ENCODE data around the gene ADAM10. TPM values are rescaled to one million over a fixed set of nuclear protein-coding genes. Genes with fewer than 3 reads are reported as not detected.

Gene ADAM10
- total RNA-seq, 1 donor from 2014 or later = 125 TPM

DNA sequence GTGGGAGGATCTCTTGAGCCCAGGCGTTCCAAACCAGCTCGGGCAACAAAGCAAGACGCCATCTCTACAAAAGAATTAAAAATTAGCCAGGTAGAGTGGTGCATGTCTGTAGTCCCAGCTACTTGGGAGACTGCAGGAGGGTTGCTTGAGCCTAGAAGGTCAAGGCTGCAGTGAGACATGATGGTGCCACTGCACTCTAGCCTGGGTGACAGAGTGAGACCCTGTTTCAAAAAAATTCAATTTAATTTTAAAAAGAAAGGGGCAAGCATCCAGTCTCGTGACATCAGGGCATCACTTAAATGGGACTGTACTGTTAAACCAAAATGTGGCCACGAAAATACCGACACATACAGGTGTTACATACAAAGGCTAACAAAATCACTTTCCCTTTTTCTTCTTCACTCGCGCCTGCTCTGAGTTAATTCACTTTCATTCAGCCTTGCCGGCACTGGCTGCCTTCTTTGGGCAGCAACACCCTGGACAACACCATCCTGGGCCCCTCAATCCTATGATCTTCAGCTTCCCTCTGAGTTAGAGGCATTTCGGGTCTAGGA, 196.1 kb downstream of the ADAM10 start:
- Histone ChIP-seq H3K36me3 (ENCODE audit: control insufficient read depth, insufficient read depth, low read length) (no peaks in the 10 kb centered on the region), H3K27me3 (ENCODE audit: control insufficient read depth, insufficient read depth, low read length) (no peaks in the 10 kb centered on the region), H3K4me3 (ENCODE audit: low read depth, low read length) (no peak overlapping the region)
- no peak for DNase-seq (ENCODE audit: low read depth)
- TF ChIP-seq, protein P1, sequence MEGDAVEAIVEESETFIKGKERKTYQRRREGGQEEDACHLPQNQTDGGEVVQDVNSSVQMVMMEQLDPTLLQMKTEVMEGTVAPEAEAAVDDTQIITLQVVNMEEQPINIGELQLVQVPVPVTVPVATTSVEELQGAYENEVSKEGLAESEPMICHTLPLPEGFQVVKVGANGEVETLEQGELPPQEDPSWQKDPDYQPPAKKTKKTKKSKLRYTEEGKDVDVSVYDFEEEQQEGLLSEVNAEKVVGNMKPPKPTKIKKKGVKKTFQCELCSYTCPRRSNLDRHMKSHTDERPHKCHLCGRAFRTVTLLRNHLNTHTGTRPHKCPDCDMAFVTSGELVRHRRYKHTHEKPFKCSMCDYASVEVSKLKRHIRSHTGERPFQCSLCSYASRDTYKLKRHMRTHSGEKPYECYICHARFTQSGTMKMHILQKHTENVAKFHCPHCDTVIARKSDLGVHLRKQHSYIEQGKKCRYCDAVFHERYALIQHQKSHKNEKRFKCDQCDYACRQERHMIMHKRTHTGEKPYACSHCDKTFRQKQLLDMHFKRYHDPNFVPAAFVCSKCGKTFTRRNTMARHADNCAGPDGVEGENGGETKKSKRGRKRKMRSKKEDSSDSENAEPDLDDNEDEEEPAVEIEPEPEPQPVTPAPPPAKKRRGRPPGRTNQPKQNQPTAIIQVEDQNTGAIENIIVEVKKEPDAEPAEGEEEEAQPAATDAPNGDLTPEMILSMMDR (IDR thresholded peaks at IDR 0.05; ENCODE audit: insufficient read depth, low read length, poor library complexity, severe bottlenecking) = no peak

DNA sequence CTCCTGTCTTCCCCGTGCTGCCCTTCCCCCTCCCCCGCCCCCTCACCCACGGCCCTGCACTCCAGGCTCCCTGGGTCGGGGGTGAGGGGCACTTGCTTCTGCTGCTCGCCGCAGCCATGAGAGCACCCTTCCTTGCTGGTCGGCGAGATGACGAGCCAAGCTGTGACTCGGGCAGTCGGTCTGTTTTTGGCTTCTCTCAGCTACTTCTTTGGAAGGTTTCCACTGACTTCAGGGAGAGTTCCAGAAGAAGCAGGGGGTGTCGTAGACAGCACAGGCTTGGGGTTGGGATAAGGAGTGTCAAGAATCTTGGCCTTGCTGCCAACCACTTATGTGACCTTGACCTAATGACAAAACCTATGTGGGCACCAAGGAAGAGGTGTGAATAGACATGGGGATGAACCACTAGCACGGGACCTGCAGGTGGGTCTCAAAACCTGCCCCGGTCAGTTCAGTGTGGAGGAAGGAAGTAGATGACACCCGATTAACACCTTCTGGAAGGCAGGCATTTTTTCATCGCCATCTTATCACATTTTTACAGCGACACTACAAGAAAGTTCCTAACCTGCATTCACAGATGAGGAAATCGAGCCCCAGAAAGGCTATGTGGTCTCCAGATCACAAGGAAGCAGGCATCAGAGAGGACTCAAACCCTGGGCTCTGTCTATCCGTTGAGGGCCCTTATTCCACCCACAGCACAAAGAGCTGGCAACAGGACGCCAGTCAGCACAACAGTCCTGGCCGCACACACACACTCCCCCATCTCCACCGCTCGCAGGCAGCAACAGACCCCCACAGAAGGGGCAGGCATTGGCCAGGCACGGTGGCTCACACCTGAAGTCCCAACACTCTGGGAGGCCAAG, 196.8 kb downstream of the ADAM10 start:
- DNase-seq (ENCODE audit: low read depth) = no peak
- TF ChIP-seq, protein P1 (IDR thresholded peaks at IDR 0.05; ENCODE audit: insufficient read depth, low read length, poor library complexity, severe bottlenecking) = no peak
- Histone ChIP-seq H3K27me3 (ENCODE audit: control insufficient read depth, insufficient read depth, low read length) (no peaks in the 10 kb centered on the region), H3K4me3 (ENCODE audit: low read depth, low read length) (no peak overlapping the region), H3K36me3 (ENCODE audit: control insufficient read depth, insufficient read depth, low read length) (no peaks in the 10 kb centered on the region)

DNA sequence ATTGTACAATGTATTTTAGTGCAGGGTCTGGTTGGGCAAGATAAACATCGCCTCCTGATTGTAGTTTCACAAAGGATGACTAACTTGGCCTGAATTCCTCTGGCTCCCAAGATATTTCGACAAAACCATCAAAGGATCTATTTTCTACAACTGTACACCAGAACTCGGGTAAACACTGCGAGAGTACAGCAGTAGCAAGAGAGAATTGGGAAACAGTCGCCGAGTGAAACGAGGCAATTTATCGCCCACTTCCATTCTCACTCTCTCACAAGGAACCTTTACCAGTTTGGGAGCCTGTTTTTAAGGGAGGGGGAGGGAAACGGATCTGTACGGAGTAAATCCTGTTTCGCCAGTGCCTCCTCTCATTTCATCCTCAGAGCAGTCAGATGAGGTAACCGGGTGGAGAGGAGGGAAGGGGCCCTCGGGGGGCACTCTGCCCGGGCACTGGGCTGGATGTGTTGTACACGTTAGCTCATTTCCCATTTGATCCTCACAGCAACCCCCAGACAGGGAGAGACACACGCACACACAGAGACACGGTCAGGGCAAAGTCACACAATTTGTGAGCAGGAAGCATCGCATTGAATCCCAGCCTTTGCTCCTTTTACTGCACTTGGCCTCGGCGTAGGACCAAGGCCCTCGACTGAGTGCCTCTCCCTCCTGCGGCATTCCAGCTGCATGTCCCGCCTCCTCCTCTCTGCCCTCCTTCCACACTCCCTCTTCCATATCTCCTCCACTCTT, 197.6 kb downstream of the ADAM10 start:
- Histone ChIP-seq H3K27me3 (ENCODE audit: control insufficient read depth, insufficient read depth, low read length) (no peaks in the 10 kb centered on the region), H3K36me3 (ENCODE audit: control insufficient read depth, insufficient read depth, low read length) (no peaks in the 10 kb centered on the region), H3K4me3 (ENCODE audit: low read depth, low read length) (no peak overlapping the region)
- TF ChIP-seq, protein P1 (IDR thresholded peaks at IDR 0.05; ENCODE audit: insufficient read depth, low read length, poor library complexity, severe bottlenecking) = no peak
- DNase-seq (ENCODE audit: low read depth) = peak; percentile 89

DNA sequence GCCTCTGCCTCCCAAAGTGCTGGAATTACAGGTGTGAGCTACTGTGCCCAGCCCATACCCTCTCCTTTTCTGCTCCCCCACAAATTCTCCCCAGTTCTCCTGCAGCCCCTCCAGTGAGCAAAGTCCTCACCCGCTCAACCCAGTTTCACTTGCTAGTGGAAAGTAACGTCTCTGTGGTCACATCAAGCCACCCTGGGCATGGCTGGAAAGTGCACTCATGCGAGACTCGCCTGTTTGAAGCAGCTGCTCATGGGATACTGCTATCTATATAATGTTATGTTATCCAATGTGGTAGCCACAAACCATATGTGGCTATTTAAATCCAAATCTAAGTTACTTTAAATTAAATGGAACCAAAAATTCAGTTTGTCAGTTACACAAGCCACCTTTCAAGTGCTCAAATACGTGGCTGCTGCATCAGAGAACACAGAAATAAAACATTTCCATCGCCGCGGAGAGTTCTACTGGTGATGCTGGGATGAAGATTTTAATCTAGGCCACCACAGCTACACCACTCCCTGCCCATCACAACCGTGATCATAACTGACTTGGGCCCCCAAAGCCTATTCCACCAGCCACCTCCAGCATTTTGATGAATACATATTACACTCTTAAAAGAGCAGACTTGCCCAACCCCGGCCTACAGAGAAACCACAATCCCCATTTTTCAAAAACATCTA, 198.3 kb downstream of the ADAM10 start:
- no peak overlapping the region for H3K4me3 ChIP-seq (ENCODE audit: low read depth, low read length)
- DNase-seq (ENCODE audit: low read depth) = no peak
- TF ChIP-seq, protein P1 (IDR thresholded peaks at IDR 0.05; ENCODE audit: insufficient read depth, low read length, poor library complexity, severe bottlenecking) = no peak
- no peaks in the 10 kb centered on the region for H3K36me3 ChIP-seq (ENCODE audit: control insufficient read depth, insufficient read depth, low read length)
- H3K27me3 ChIP-seq (ENCODE audit: control insufficient read depth, insufficient read depth, low read length) = no peaks in the 10 kb centered on the region

DNA sequence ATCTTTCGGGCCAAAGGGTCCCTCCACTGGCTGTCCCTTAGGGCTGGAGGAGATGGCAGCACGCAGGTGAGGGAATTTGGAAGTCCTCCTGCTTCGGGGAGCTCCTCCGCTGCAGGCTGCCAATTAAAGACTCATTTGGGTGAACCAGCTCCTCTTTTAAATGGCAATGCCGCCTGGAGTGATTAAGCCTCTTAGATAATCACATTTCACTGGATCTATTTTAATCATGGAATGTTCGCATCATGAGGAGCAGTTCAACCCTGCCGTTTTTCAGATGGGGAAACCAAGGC, 199.8 kb downstream of the ADAM10 start:
- no peak for DNase-seq (ENCODE audit: low read depth)
- TF ChIP-seq, protein P1 (IDR thresholded peaks at IDR 0.05; ENCODE audit: insufficient read depth, low read length, poor library complexity, severe bottlenecking) = no peak
- no peaks in the 10 kb centered on the region for H3K36me3 ChIP-seq (ENCODE audit: control insufficient read depth, insufficient read depth, low read length)
- H3K27me3 ChIP-seq (ENCODE audit: control insufficient read depth, insufficient read depth, low read length) = no peaks in the 10 kb centered on the region
- H3K4me3 ChIP-seq (ENCODE audit: low read depth, low read length) = no peak overlapping the region
